GM19025 (cell line): ENCODE measurements around the gene IGSF8.

Experiments used
- ATAC-seq: cut with Tn5 transposase; IDR thresholded peaks from one replicate; pipeline ENCODE4 v1.9.1; 2021; ENCODE audit warnings: mild to moderate bottlenecking, low read depth, moderate library complexity; ENCODE audit not compliant: unreplicated experiment

The IGSF8 gene

GRCh38 chr1:160046494-160047110 lies 51.8 kb downstream of the IGSF8 start:
- ATAC-seq, result no peak

DNA sequence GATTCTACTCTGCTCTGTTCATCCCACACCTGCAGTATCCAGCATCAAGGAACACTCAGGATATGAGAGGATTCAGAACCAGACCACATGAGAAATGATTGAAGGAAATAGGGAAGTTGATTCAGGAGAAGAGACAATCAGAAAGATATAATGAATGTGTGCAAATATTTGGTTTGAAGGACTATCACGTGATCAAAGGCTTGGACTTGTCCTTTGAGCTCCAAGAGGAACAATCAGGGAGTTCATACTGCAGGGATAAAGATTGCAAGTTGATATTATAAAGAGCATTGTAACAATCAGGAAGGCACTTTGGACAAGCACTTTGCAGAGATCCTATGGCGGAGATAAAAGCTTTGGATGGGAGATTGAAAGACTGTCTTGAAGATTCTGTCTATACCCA lies 52.8 kb downstream of the IGSF8 start:
- no peak for ATAC-seq

GRCh38 chr1:160043543-160043942 lies 54.9 kb downstream of the IGSF8 start:
- no peak for ATAC-seq
